Activated gamma-delta T cell treated with anti-CD3 and anti-CD28 coated beads, Interleukin-2, amount 50 U/mL, for 16 hours (primary cell): ENCODE results near the gene LYPD1.

Source experiments
- DNase-seq: peaks from one replicate; pipeline ENCODE4 v3.0.0-alpha.2; 2020; ENCODE audit warnings: low read depth

Gene LYPD1

GRCh38 chr2:132668189-132668823 is 1.7 kb downstream of the LYPD1 start:
- DNase-seq, result no peak

GRCh38 chr2:132667706-132668105 is 2.3 kb downstream of the LYPD1 start:
- DNase-seq, result no peak

DNA sequence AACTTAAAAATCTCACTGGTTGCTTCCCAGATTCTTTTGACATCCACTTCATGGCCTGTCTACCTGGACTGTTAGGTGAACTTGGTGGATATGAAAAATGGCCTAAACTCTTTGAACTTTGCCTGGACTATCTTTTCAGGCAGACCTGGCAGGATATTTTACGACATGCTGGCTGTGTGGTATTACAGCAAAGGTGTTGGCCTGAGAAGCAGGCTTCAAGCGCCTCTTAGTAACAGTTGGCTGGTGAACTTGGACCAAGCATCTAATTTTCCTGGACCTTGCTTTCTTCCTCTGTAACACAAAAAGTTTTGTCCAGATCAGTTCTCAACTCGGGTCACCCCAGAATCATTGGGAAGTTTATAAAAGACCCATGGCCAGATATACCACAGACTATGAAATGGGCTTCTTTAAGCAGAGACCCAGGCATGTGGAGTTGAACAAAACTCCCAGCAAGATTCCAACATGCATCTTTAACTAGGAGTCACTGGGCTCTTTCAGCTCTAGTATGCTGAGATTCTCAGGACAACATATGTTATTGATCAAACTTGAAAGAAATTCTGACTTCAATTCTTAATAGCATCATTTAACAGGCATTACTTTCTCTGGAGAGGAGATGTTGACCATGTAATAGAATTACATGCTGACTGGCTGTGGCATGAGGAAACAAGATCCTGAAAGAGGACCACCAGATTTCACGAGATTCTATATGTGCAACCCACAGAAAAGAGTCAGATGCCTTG is 4.4 kb downstream of the LYPD1 start:
- no peak for DNase-seq

GRCh38 chr2:132664096-132664495 is 5.9 kb downstream of the LYPD1 start:
- DNase-seq, result no peak

- DNase-seq, result no peak
These were observed 7.3 kb downstream of the LYPD1 start for GRCh38 chr2:132662732-132663131.

DNA sequence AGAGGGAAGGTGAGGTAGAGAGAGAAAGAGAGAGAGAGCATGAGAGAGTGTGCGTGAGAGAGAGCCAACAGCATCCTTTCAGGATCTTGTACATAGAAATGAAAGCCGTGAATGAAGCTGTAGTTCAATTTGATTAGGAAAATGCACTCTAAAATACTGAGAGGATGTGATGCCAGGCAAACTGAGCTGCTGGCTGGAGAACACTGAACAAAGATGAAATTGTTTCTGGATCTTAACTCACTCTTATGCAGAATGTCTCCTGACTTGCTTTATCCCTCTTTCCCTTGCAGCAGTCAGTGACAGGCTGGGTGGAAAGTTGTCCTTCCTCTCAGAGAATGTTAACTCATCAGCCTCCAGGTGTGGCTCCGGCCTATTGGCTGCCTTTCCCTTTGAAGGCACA is 10.7 kb downstream of the LYPD1 start:
- DNase-seq, result no peak

DNA sequence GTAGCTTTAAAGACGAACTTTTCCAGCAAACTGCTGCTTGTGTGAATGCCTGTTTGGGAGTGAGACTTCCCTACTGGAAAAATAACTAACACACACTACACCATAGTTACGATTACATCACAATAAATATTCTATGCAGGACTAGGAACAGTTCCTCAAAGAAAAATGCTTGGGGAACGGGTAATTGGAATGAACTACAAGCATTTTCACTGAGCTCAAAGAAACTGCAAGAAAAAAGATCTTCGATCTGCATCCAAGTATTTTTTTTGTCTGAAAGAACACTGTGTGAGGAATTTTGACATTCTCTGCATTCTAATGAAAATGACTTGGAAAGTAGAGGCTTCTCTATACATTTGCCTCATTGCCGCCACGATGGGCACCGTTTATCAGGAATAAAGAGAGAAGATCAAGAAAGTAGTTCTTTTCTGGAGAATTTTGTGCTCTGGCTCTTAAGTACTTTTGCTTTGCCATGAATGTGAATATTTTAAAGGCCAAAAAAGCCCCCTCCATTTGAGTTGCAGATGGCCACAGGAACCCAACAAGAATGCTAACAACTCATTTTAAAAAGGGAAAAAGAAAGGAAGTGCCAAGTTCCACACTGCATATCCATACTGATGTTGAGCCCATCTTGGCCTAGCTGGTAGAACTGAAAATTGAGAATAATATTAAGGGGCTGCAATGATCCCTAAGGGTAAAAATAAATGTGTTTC is 13.6 kb downstream of the LYPD1 start:
- DNase-seq, result no peak

- DNase-seq, result no peak
These were observed 15.0 kb downstream of the LYPD1 start for GRCh38 chr2:132654968-132655367.

GRCh38 chr2:132654335-132654734 is 15.7 kb downstream of the LYPD1 start:
- DNase-seq, result no peak

DNA sequence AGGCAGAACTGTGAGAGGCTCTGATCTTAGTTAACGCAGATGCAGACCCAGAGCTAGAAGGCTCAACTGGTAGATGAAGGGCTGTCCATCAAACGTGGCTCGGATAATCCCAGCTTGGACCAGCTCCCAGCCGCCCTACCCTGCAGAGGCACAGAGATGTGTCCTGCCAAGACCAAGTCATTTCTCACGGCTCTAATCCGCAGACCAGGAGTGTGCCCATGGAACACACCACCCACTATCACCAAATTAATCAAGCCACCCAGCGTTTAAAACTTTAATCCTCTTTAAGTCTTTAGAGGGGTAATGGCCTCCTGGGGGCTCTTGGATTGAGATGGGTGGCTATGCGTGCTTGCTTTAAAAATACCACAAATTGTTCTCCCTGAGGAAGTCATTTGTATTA is 17.5 kb downstream of the LYPD1 start:
- no peak for DNase-seq

DNA sequence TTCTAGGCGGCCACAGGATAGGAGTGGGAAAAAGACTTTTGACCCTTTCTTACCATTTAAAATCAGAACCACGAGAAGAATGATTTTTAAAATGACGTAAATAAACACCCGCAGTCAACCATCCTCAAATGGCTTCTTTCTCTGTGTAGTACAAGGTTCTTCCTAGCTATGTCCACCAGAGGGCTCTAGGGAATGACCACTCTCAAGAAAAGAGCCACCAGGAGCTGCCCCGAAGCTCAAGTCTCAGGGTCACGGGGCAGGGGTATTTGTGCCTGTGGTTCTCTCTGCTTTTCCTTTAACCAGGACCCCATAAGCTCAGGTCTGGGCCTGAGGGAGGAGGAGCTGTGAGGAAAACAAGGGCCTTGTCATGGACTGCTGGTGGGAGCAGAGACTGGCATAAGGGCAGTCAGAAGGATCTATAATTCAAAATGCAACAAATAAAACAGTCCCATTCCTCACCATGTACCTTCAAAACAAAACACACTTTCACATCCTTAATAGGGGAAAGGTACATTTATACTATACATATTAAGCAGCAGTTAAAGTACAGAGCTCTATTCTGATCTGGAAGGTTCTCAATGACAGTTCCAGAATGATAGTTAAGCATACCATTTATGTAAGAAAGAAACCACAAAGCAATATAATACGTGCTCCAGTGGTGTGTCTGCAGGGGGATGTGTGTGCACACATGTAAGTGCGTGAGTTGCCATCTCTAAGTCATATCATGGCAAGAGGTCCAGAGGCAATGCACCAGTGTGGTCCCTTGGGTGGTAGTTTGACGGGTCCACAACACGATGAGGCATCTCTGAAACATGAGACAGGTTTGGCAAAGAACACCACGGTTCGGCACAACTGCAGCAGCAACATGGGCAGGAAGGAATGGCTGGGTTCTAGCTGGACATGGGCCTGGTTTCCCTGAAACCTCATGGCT is 18.6 kb downstream of the LYPD1 start:
- DNase-seq, result no peak

DNA sequence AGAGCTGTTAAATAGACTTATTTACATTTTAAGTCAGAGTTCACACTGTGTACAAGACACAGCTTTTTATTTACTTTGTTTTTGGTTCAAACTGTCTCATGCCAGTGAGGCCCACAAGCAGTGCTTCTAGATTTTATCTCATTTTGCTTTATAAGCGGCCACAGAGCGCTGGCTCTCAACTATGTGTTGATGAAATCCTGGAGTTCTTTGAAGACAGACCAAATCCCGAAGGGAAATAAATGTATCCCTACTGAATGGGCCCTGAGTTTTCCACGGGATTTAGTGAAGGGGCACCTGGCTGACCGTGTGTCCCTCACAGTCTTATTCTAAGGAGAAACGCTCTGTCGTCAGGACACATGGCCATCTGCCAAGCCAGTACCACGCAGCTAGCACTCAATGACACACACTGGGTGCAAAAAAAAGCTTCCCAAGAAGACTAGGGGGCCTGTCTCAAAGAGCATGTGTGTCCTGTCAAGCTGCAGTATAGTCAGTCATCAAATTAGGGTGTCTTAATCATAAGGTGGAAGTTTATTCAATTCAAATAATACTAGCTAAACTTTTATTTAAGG is 23.4 kb downstream of the LYPD1 start:
- no peak for DNase-seq

DNA sequence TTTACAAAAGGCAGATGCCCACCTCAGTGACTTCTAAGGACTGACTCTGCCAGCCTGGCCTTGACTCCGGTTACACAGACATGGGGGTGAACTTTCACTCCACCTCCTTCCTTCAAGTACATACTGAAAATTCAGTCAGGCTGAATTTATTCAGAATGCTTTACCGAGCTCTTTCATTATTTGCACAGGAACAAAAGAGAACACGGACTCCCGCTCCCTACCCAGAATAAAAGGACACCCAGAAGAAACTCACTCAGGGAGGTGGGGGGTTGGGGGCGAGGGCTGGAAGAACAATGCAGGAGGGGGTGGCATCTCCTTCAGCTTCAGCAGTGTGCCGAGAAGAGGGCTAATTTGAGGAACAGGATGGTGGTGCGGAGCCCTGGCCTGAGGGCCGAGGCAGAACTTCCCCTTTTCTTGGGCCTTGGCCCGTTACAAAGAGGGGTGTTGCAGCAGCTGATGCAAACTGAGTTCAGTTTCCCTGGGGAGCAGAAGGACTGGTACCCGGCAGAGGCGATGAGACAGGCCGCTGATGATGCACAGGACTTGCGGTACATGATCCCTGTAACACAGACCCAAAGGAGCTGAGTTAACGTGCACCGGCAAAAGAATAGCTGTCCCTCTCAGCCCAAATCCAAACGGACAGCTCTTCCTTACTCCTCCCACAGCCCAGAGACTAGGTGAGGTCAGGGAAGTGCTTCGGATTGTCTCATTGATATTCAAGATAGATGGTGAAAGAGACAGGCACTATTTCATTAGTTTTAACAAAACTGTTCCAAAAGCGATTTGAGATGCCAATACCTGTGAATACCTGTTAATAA is 24.1 kb downstream of the LYPD1 start:
- DNase-seq, result no peak

- DNase-seq, result no peak
These were observed 24.8 kb downstream of the LYPD1 start for GRCh38 chr2:132645176-132645575.

GRCh38 chr2:132642415-132642814 is 27.6 kb downstream of the LYPD1 start:
- no peak for DNase-seq

- no peak for DNase-seq
These were observed 28.2 kb downstream of the LYPD1 start for GRCh38 chr2:132641819-132642218.

DNA sequence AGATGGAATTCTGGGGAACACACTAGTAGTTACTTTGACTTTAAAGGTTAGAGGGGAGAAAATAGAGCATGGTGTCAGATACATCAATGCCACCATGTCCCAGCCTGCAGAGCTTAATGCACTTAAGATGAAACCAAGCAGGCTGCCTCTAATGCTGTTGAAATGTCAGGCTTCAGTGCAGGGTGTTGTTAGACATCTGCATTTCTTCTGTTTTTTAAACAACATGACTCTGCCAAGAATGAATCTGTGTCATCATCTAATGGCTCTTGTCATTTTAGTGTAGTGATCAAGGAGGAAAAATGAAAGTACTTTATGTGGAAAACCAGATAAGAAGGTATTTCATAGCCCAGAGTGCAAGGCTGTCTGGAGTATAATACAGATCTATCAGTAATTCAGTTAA is 29.9 kb downstream of the LYPD1 start:
- DNase-seq, result no peak

DNA sequence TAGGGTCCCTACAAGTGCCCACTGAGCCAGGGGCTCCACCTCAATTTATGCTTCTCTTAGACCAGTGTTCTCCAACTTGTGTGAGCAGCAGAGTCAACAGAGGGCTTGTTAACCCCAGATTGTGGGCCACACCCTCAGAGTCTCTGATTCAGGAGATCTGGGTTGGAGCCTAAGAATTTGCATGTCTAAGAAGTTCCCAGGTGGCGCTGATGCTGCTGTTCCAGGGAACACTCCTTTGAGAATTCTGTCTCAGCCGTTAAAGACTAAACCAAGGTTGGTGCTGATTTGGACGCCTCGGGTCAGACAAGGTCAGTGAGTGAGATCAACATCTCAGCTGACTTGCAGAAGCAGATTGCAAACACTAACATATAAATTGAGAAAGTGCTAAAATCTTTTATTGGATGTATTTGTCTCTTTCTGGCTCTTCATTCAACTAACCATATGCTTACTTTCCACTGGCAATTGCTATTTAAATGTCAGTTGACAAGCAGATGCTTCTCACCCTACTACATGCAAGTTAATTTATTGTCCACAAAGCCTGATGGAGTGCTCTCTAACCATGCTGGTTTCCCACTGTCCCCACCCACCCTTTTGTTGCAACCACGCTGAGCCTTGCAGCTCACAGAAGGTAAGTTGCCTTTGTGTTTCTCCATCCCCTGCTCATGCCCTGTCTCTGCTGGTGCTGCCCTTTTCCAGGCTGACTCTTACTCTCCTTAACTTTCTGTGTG is 31.5 kb downstream of the LYPD1 start:
- no peak for DNase-seq

DNA sequence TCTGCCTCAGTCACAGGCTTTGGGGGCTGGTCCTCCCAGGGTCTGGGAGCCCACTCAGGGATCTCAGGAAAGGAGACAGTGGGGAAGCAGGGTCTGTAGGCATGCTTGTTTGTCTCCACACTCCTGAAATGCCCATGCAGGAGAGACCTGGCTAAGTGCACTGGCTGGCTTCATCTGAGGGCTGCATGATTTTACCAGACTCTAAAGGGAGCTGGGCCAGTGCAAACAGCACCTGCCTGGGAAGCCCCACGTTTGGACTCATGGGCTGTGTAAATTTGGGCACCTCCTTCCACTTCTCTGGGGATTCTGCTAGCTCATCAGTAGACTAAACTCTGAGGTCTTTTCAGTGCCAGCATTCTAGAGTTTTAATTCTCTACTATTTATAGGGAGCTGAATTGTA is 33.7 kb downstream of the LYPD1 start:
- DNase-seq, result no peak

- DNase-seq, result no peak
These were observed 36.4 kb downstream of the LYPD1 start for GRCh38 chr2:132633635-132634034.
